Uterus (tissue), 2 donors: ENCODE results near the gene TRIM33.

Experiments used
- POLR2A ChIP-seq, 2 donors: fragments of 450-650 bp; IDR thresholded peaks; one replicate each; pipeline ENCODE4 v1.6.1; 2016; ENCODE audit warnings: antibody characterized with exemption in 2 of 2, mild to moderate bottlenecking in 1 of 2, moderate library complexity in 1 of 2
- TF ChIP-seq, protein P1 (sequence below), 4 experiments: fragments of 200-600 bp in 2 of 4; fragments of 450-650 bp in 2 of 4; sonication (generic) in 2 of 4; IDR thresholded peaks; one replicate each; pipeline ENCODE4 v1.5.1; 2016 to 2019; ENCODE audit warnings: antibody characterized with exemption in 4 of 4, mild to moderate bottlenecking in 2 of 4, moderate library complexity in 1 of 4

DNA sequence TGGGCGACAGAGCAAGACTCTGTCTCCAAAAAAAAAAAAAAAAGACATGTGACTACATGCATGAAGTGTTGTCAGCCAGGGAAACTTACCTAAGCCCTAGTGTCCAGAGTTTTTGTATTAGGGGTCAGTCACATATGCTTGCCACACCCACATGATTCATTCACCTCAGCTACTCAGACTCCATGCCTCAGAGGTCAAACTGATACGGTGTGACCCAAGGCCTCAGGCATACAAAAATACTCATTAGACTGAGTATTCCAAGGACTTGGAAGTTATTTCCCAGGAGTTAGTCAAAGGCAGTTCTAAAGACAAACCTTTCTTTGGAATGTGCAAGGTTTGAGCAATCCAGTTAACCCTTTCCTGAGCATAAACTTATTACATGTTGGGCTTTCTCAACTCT is 6.3 kb upstream of the TRIM33 start:
- no peak for TF ChIP-seq POLR2A (IDR thresholded peaks at IDR 0.05)
- TF ChIP-seq, protein P1, sequence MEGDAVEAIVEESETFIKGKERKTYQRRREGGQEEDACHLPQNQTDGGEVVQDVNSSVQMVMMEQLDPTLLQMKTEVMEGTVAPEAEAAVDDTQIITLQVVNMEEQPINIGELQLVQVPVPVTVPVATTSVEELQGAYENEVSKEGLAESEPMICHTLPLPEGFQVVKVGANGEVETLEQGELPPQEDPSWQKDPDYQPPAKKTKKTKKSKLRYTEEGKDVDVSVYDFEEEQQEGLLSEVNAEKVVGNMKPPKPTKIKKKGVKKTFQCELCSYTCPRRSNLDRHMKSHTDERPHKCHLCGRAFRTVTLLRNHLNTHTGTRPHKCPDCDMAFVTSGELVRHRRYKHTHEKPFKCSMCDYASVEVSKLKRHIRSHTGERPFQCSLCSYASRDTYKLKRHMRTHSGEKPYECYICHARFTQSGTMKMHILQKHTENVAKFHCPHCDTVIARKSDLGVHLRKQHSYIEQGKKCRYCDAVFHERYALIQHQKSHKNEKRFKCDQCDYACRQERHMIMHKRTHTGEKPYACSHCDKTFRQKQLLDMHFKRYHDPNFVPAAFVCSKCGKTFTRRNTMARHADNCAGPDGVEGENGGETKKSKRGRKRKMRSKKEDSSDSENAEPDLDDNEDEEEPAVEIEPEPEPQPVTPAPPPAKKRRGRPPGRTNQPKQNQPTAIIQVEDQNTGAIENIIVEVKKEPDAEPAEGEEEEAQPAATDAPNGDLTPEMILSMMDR (IDR thresholded peaks at IDR 0.05) = no peak
